Testis (tissue), 3 donors: ENCODE results near the gene FHIT. TPM values are rescaled to one million over a fixed set of nuclear protein-coding genes. Genes with fewer than 3 reads are reported as not detected.

Source experiments
- DNase-seq: peaks from one replicate; pipeline ENCODE4 v3.0.0-alpha.2; 2019
- H3K27ac ChIP-seq, 2 donors: fragments of 200-600 bp; sonication (generic); one replicate each; pipeline ENCODE4 v1.5.1; 2019
- H3K27me3 ChIP-seq: fragments of 200-600 bp; sonication (generic); one replicate; pipeline ENCODE4 v1.5.1; 2019
- H3K36me3 ChIP-seq: fragments of 200-600 bp; sonication (generic); one replicate; pipeline ENCODE4 v1.5.1; 2017; ENCODE audit warnings: low read depth; ENCODE audit errors: missing control alignments
- H3K4me1 ChIP-seq: fragments of 200-600 bp; sonication (generic); one replicate; pipeline ENCODE4 v1.5.1; 2019
- H3K4me3 ChIP-seq, 2 donors: fragments of 200-600 bp; sonication (generic); one replicate each; pipeline ENCODE4 v1.5.1; 2017 to 2019
- H3K9me3 ChIP-seq: fragments of 200-600 bp; sonication (generic); one replicate; pipeline ENCODE4 v1.5.1; 2017
- CTCF ChIP-seq, 3 experiments: fragments of 450-650 bp in 2 of 3; fragments of 200-600 bp in 1 of 3; sonication (generic) in 1 of 3; IDR thresholded peaks; one replicate each; pipeline ENCODE4 v1.5.1; 2016 to 2019; ENCODE audit warnings: antibody characterized with exemption in 3 of 3, mild to moderate bottlenecking in 2 of 3, moderate library complexity in 1 of 3
- POLR2A ChIP-seq: fragments of 450-650 bp; IDR thresholded peaks from one replicate; pipeline ENCODE4 v1.6.1; 2017; ENCODE audit warnings: antibody characterized with exemption, mild to moderate bottlenecking, moderate library complexity
- WGBS, 2 donors: methylation state at CpG; one replicate each; pipeline ENCODE4 v1.1.5; 2018; 5-methylcytosine and 5-hydroxymethylcytosine counted together
- intact Hi-C: fragments of 100-400 bp; cut with DNase I; formaldehyde crosslinking; loops from one replicate; pipeline ENCODE4 v1.15.1; 2023; ENCODE audit warnings: low total_unique reads
- polyA plus RNA-seq: library from polyadenylated mRNA; stranded (reverse); fragments of 350-450 nt; fragmentation: Illumina TruSeq; extraction: RNeasy Lipid Tissue Mini Kit (QIAGEN cat#74804); gene quantifications from one replicate; pipeline ENCODE4 v1.2.3, GENCODE V29; 2014; ENCODE audit warnings: low read depth, low replicate concordance; ENCODE audit not compliant: insufficient read depth
- total RNA-seq, 2 donors: library from RNA; depleted of rRNA; stranded (reverse); fragments of >200 nt; gene quantifications; one replicate each; pipeline ENCODE4 v1.2.3, GENCODE V29; 2016

The FHIT gene
- total and polyA plus RNA-seq, 3 donors from 2014 or later, result 10.1 to 29.6 (median 15.5) TPM

- H3K36me3 ChIP-seq, result no peaks in the 10 kb centered on the region
- no peak overlapping the region for H3K27ac ChIP-seq
- TF ChIP-seq POLR2A, result no peak
- TF ChIP-seq CTCF (IDR thresholded peaks at IDR 0.05), result no peak
- H3K4me3 ChIP-seq, result no peak overlapping the region
- no peaks in the 10 kb centered on the region for H3K9me3 ChIP-seq
- WGBS, 2 donors, result 99% methylated on average over 5 of the region's 5 CpGs
- no peak for DNase-seq
- H3K27me3 ChIP-seq, result no peaks in the 10 kb centered on the region
- no peaks in the 10 kb centered on the region for H3K4me1 ChIP-seq
- intact Hi-C loops, result no loop called here
These were observed 115.1 kb downstream of the FHIT start for GRCh38 chr3:61136191-61136590.

- Histone ChIP-seq H3K27me3 (no peaks in the 10 kb centered on the region), H3K27ac (no peak overlapping the region), H3K36me3 (no peaks in the 10 kb centered on the region), H3K4me3 (no peak overlapping the region), H3K4me1 (no peaks in the 10 kb centered on the region), H3K9me3 (no peaks in the 10 kb centered on the region)
- whole genome bisulfite sequencing, 2 donors, result 86% methylated on average over 3 of the region's 3 CpGs
- intact Hi-C loops, result no loop called here
- TF ChIP-seq CTCF (IDR thresholded peaks at IDR 0.05) (no peak), POLR2A (no peak)
- DNase-seq, result no peak
These were observed 116.7 kb downstream of the FHIT start for GRCh38 chr3:61134532-61134931.

GRCh38 chr3:61132062-61132461, 119.2 kb downstream of the FHIT start:
- no peaks in the 10 kb centered on the region for H3K4me1 ChIP-seq
- no peak overlapping the region for H3K27ac ChIP-seq
- intact Hi-C loops, result no loop called here
- no peaks in the 10 kb centered on the region for H3K36me3 ChIP-seq
- TF ChIP-seq POLR2A, result no peak
- no peak for TF ChIP-seq CTCF (IDR thresholded peaks at IDR 0.05)
- DNase-seq, result no peak
- H3K4me3 ChIP-seq, result no peak overlapping the region
- no peaks in the 10 kb centered on the region for H3K9me3 ChIP-seq
- no peaks in the 10 kb centered on the region for H3K27me3 ChIP-seq

- TF ChIP-seq CTCF (IDR thresholded peaks at IDR 0.05) (no peak), POLR2A (no peak)
- no peaks in the 10 kb centered on the region for H3K9me3 ChIP-seq
- no peaks in the 10 kb centered on the region for H3K27me3 ChIP-seq
- H3K4me1 ChIP-seq, result no peaks in the 10 kb centered on the region
- DNase-seq, result no peak
- H3K4me3 ChIP-seq, result no peak overlapping the region
- H3K27ac ChIP-seq, result no peak overlapping the region
- no peaks in the 10 kb centered on the region for H3K36me3 ChIP-seq
- intact Hi-C loops, result no loop called here
- 87 to 100% methylated on average over 2 of the region's 2 CpGs for WGBS, 2 donors
These were observed 132.4 kb downstream of the FHIT start for GRCh38 chr3:61118830-61119229.

- H3K4me1 ChIP-seq, result no peaks in the 10 kb centered on the region
- no peak overlapping the region for H3K27ac ChIP-seq
- 68 to 74% methylated on average over 7 of the region's 7 CpGs for WGBS, 2 donors
- H3K9me3 ChIP-seq, result no peaks in the 10 kb centered on the region
- no peak for DNase-seq
- no peak for TF ChIP-seq POLR2A
- no peak for TF ChIP-seq CTCF (IDR thresholded peaks at IDR 0.05)
- intact Hi-C loops, result no loop called here
- H3K27me3 ChIP-seq, result no peaks in the 10 kb centered on the region
- no peaks in the 10 kb centered on the region for H3K36me3 ChIP-seq
- H3K4me3 ChIP-seq, result no peak overlapping the region
These were observed 134.0 kb downstream of the FHIT start for GRCh38 chr3:61117045-61117898.
